HFFc6 (cell line): ENCODE results near the gene DLX2. TPM values are rescaled to one million over a fixed set of nuclear protein-coding genes. Genes with fewer than 3 reads are reported as not detected.
"Not testable (repeated sequence)": the region's sequence is repeated elsewhere in the genome, so short reads cannot be mapped to it uniquely, and the experiment has no call there.

Experiments used
- DNase-seq: peaks from one replicate; pipeline ENCODE4 v3.0.0-alpha.2; 2018
- H3K27ac Mint-ChIP-seq: 2 replicates; pipeline ENCODE4 v1.8.0; 2020; ENCODE audit warnings: mild to moderate bottlenecking, mixed read lengths
- H3K27me3 Mint-ChIP-seq: 2 replicates; pipeline ENCODE4 v1.8.0; 2021; ENCODE audit warnings: mild to moderate bottlenecking, moderate library complexity, mixed read lengths; ENCODE audit not compliant: insufficient read depth
- H3K36me3 Mint-ChIP-seq: 2 replicates; pipeline ENCODE4 v1.8.0; 2021; ENCODE audit warnings: low read depth, mixed read lengths
- H3K4me1 Mint-ChIP-seq: 2 replicates; pipeline ENCODE4 v1.8.0; 2020; ENCODE audit warnings: low read depth, mixed read lengths
- H3K4me3 Mint-ChIP-seq: 2 replicates; pipeline ENCODE4 v1.8.0; 2020; ENCODE audit warnings: mild to moderate bottlenecking, moderate library complexity, mixed read lengths
- H3K9me3 Mint-ChIP-seq: 2 replicates; pipeline ENCODE4 v1.8.0; 2020; ENCODE audit warnings: mild to moderate bottlenecking, mixed read lengths
- CTCF ChIP-seq: fragments of 200-600 bp; sonication (generic); IDR thresholded peaks from 2 replicates; pipeline ENCODE4 v1.5.0; 2021; ENCODE audit warnings: antibody characterized with exemption, mild to moderate bottlenecking
- total RNA-seq, 6 experiments: library from RNA; stranded (reverse); fragmentation: NEBNext Ultra II Directional; extraction: Animal tissue kit (Norgen Biotek cat#: 25700); gene quantifications; 2 replicates in 1 of 6; 3 replicates in 5 of 6; pipeline ENCODE4 v1.2.3, GENCODE V29; 2021

Gene DLX2
- total RNA-seq, 6 experiments from 2014 or later, result 8.8 to 12.6 (median 9.5) TPM

- no peaks in the 10 kb centered on the region for H3K27me3 Mint-ChIP-seq
- H3K36me3 Mint-ChIP-seq, result peaks cover 9% of the 10 kb centered on the region
- H3K4me3 Mint-ChIP-seq, result no peak overlapping the region
- H3K4me1 Mint-ChIP-seq, result peaks cover 5% of the 10 kb centered on the region; the same call in 1 of the 2 replicates
- no peak for DNase-seq
- TF ChIP-seq CTCF, result no peak
- H3K9me3 Mint-ChIP-seq, result no peaks in the 10 kb centered on the region
- no peak overlapping the region for H3K27ac Mint-ChIP-seq
Measured at GRCh38 chr2:172065111-172065510, 37.6 kb downstream of the DLX2 start.

DNA sequence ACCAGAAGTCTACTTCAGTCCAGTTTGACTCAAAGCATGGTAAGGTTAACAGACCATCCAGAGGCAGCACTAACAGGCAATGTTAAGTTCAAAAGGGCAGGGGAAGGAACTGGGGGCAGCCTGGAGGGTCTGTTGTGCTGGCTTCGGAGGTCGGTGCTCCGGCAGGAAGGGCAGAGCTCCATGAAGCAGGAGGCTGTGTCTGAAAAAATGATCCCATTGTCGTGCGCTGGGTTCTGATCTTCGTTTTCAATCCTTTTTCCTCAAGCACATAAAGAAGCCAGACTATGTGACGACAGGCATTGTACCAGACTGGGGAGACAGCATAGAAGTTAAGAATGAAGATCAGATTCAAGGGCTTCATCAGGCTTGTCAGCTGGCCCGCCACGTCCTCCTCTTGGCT lies 39.3 kb downstream of the DLX2 start:
- peaks cover 4% of the 10 kb centered on the region; the same call in 1 of the 2 replicates for H3K36me3 Mint-ChIP-seq
- H3K4me1 Mint-ChIP-seq, result peaks cover 5% of the 10 kb centered on the region; the same call in 1 of the 2 replicates
- H3K4me3 Mint-ChIP-seq, result no peak overlapping the region
- no peak for TF ChIP-seq CTCF
- H3K27me3 Mint-ChIP-seq, result no peaks in the 10 kb centered on the region
- no peak for DNase-seq
- H3K27ac Mint-ChIP-seq, result no peak overlapping the region
- H3K9me3 Mint-ChIP-seq, result no peaks in the 10 kb centered on the region

DNA sequence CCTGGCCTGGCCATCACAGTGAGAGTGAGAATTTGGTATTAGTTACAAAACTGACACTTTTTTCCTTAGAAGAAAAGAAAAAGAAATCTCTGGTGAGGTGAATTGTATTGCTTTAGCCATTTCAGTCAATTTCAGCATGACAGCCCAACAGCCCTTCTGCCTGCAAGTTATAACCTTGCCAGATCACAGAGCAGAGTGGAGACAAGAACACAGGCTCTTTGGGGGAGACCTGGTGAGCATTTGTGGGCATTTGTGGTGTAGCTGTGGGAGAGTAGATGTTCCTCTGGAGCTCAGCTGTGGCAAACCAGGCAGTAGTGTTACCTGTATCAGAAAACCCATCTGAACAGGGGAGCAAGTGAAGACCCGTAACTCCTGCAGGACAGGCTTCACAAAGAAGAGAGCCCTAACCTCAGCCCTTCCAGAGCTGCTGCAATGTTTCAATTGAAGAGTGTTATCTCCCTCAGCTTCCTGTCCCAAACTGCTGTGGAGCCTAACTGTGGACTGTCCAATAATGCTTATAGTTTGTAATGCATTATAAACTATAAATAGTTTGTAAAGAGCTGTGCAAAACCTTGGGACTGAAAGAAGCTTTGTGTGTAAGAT lies 40.2 kb downstream of the DLX2 start:
- peaks cover 5% of the 10 kb centered on the region; the same call in 1 of the 2 replicates for H3K4me1 Mint-ChIP-seq
- H3K9me3 Mint-ChIP-seq, result no peaks in the 10 kb centered on the region
- peaks cover 4% of the 10 kb centered on the region; the same call in 1 of the 2 replicates for H3K36me3 Mint-ChIP-seq
- no peak for TF ChIP-seq CTCF
- H3K27ac Mint-ChIP-seq, result no peak overlapping the region
- no peaks in the 10 kb centered on the region for H3K27me3 Mint-ChIP-seq
- no peak overlapping the region for H3K4me3 Mint-ChIP-seq
- DNase-seq, result no peak

DNA sequence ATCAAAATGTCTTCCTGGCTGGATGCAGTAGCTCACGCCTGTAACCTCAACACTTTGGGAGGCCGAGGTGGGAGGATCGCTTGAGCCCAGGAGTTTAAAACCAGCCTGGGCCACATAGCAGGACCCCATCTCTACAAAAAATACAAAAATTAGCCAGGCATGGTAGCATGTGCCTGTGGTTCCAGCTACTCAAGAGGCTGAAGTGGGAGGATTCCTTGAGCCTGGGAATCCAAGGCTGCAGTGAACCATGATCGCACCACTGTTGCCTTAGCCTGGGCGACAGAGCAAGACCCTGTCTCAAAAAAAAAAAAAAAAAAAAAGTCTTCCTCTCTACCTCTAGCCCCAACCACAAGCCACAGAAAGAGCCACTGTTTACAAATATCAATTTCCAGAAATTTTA lies 42.6 kb downstream of the DLX2 start:
- H3K36me3 Mint-ChIP-seq, H3K9me3 Mint-ChIP-seq, H3K4me1 Mint-ChIP-seq, H3K27ac Mint-ChIP-seq, H3K4me3 Mint-ChIP-seq, DNase-seq, H3K27me3 Mint-ChIP-seq: not testable (repeated sequence)

GRCh38 chr2:172058660-172059059 lies 44.0 kb downstream of the DLX2 start:
- no peak for DNase-seq
- Mint-ChIP-seq H3K36me3 (peaks cover 4% of the 10 kb centered on the region; the same call in 1 of the 2 replicates), H3K27me3 (no peaks in the 10 kb centered on the region), H3K4me1 (no peaks in the 10 kb centered on the region), H3K4me3 (no peak overlapping the region), H3K9me3 (no peaks in the 10 kb centered on the region), H3K27ac (no peak overlapping the region)
- no peak for TF ChIP-seq CTCF

DNA sequence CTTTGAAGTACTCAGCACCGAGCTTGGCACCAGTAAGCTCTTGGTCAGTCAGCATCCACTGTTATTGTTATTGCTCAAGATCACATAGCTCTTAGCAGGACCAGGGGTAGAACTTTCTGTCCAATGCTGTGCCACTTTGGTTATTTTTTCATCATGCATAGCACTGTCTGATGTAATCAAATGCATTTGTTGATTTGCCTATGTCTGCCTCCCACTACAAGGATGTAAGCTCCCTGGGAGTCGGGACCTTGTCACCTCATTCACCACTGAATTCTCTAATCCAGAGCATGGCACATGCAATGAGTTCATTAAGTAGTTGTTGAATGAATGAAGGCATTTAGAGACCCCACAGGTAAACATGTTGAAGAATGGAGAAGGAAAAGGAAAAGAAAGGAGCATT lies 46.4 kb downstream of the DLX2 start:
- H3K4me3 Mint-ChIP-seq, result no peak overlapping the region
- peaks cover 12% of the 10 kb centered on the region for H3K4me1 Mint-ChIP-seq
- no peak for DNase-seq
- no peak overlapping the region for H3K27ac Mint-ChIP-seq
- no peaks in the 10 kb centered on the region for H3K27me3 Mint-ChIP-seq
- H3K36me3 Mint-ChIP-seq, result no peaks in the 10 kb centered on the region
- H3K9me3 Mint-ChIP-seq, result no peaks in the 10 kb centered on the region
- no peak for TF ChIP-seq CTCF
